ENCODE measurements around the gene PDE8B.
"Not testable (repeated sequence)": the region's sequence is repeated elsewhere in the genome, so short reads cannot be mapped to it uniquely, and the experiment has no call there.

The PDE8B gene

DNA sequence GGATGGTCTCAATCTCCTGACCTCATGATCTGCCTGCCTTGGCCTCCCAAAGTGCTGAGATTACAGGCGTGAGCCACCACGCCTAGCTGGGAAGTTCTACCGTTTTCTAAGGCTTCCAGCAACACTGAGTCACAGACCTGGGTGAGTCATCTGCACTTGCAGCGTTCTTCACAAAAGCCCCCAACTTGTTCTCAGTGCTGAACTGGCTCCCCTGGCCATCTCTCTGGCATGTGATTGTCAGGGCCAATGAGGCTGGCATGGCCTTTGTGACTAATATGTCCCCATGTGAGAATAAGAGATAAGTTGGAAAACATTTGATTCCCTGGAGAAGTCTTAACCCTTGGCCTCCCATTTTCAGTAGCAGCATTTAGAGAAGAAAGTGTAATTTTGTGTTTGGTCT lies 157.3 kb downstream of the PDE8B start:
- no peak for FAIRE-seq

DNA sequence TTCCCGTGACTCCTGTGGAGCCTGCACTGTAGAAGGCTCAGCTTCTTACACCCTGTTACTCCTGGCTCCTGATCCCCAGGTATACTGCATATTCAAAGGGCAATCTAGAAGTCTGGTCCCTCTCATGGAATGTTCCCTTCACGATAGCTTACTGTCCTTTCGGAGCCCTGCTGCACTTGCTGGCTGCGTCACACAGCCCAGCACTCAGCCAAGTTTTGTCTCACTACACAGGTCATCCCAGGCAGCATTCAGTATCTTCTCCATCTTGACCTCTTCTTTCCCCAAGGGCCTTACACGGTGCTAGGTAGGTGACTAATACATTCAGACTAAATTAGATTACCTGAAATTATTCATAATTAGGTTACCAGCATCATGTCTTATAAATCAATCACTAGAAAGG lies 157.9 kb downstream of the PDE8B start:
- FAIRE-seq = no peak

DNA sequence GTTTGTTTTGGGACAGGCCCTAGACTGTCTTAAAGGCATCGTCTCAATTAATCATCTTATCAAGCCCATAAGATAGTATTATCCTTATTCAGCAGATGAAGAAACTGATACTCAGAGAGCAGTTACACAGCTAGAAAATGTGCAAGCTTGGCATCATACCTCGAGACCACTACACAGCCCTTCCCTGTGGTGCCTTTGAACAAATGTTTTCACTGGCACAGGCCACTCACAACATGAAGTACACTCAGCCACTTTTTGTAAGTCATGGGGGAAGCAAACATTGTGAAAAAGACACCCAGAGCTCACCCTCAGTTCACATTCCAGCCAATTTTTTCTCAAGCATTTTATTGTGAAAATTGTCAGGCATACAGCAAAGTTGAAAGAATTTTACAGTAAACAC lies 159.1 kb downstream of the PDE8B start:
- FAIRE-seq = no peak

DNA sequence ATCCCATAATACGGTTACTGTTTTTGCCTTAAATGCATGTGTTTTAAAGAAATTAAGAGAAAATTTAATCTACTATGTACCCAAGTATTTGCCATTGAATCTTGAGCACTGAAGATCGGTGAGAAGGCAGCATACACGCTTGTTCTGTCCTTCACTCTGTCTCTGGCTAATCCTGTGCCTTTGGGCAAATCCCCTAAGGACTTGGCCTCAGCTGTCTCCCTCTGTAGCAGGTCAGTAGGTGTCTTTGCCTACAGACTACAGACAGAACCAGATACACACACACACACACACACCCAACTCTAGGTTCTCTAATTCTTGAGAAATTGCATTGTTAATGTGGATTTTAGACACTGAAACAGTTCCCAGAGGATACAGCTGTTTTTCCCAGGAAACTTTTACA lies 164.2 kb downstream of the PDE8B start:
- no peak for FAIRE-seq

DNA sequence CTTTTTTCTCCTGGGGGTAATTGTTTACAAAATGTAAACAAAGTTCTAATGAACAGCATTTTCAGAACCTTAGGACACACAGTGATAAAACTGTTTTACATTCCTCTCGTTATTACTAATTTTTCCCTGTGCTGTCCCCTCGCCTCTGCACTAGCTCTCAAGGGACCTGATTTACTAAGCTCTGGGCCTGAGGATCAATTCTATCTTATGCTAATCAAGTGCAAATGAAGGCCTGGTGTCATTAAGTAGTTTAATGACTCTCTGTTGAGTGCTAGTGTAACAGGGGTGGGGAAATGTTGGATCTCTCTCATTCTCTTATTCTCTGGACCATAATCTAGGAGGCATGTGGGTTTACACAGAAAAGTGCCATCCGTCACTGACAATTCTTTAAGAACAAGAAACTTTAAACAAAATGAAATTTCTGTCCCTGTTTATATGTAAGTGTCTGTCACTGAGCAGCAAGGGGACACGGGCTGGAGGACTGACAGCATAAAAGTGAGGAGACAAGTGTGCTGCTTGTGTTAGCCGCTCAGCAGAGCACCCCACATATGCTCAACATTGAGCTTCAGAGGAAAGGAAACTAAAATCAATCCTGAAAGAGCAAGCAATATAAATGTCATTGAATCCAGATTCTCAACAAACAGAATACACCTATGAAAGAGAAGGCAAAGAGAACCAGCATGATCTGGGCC lies 166.3 kb downstream of the PDE8B start:
- FAIRE-seq = no peak

DNA sequence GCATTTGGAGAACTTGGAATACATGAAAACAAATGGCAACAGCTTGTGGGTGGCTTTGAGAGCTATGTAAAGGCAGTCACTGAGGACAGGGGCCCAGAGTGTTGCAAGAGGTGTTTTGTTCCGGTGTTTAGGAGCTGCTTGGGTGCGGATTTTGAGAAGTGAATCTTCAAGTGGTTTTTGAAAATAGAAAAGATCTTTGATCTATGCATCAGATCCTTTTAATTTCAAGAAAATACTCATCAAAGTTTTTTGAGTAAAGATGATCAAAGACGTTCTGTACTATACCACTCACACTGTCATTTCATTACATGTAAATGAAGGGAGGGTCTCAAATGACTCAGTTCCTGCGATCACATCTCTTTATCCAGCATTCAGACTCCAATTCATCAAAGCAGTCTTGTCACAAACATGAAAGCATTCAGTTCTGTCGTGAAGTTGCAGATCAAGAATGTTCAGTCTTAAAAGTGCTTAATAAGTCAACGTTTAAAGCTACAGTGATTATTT lies 169.1 kb downstream of the PDE8B start:
- no peak for FAIRE-seq

DNA sequence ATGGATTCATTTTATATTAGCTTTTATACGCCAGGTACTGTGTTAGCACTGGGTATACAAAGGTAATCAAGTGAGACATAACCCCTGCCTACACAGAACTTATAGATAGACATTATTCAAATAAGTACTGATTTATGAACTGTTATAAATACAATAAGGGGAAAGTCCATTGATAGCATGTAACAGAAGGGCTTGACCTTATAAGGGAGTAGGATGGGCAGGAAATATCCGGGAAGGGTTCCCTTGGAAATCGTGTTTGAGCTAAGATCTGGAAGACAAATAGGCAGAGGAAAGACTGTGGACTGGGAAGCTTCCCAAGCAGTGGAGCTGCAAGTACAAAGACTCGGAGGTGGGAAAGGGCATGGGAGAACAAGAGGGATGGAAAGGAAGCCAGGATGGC lies 170.2 kb downstream of the PDE8B start:
- no peak for FAIRE-seq

DNA sequence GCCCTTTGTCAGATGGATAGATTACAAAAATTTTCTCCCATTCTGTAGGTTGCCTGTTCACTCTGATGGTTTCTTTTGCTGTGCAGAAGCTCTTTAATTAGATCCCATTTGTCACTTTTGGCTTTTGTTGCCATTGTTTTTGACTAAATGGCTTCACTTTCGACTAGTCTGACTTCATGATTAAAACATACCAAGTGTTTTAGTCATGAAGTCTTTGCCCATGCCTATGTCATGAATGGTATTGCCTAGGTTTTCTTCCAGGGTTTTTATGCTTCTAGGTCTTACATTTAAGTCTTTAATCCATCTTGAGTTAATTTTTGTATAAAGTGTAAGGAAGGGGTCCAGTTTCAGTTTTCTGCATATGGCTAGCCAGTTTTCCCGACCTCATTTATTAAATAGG lies 172.9 kb downstream of the PDE8B start:
- not testable (repeated sequence) for FAIRE-seq

DNA sequence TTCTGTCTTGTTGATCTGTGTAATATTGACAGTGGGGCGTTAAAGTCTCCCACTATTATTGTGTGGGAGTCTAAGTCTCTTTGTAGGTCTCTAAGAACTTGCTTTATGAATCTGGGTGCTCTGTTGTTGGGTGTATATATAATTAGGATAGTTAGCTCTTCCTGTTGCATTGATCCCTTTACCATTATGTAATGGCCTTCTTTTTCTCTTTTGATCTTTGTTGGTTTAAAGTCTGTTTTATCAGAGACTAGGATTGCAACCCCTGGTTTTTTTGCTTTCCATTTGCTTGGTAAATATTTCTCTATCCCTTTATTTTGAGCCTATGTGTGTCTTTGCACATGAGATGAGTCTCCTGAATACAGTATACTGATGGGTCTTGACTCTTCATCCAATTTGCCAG lies 175.9 kb downstream of the PDE8B start:
- FAIRE-seq = not testable (repeated sequence)

DNA sequence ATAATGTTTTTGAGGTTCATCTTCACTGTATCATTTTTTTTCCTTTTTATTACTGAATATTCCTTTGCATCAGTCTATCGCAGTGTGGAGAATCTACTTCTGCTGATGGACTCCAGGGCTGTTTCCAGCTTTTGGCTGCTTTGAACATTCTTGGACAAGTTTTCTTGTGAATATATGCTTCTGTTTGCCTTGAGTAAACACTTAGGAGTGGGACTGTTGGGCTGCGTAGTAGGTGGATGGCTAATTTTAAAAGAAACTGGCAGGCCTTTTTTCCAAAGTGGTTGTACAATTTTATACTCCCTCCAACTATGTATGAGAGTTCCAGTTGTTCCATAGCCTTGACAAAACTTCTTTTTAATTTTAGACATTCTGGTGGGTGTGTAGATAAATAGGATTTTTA lies 179.3 kb downstream of the PDE8B start:
- FAIRE-seq = no peak

DNA sequence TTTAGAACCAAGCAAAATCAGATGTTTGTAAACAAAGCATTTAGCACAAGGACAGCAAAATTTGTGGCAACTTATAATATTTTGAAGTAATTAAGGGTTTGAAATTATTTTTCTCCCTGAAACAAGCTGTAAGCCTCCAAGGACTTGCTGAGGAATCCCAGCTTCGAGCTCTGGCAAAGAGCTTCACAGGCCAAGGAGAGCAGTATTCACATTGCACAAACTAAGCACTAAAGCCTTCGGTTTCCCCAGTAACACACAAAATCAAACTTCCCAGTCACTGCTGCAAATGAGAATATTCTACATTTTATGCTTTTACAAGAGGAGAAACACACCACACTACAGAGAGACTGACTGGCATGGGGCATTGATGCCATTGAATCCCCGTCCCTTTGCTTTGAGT lies 179.7 kb downstream of the PDE8B start:
- no peak for FAIRE-seq

DNA sequence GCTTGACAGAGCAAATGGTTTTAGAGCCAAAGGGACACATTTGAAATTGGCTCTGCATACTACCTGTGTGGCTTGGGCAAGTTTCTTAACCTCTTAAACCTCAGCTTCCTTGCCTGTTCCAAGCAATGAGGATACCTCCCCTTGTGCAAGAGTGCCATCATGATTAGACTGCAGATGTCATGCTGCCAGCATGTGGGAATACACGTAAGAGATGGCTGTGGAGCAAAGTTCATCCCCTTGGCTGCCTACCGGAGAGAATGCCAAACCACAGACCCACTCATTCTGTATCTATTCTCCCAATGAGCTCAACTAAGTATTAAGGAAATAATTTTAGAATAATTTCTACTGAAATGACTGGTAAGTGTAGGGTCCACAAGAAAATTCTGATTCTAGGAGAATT lies 180.3 kb downstream of the PDE8B start:
- no peak for FAIRE-seq

DNA sequence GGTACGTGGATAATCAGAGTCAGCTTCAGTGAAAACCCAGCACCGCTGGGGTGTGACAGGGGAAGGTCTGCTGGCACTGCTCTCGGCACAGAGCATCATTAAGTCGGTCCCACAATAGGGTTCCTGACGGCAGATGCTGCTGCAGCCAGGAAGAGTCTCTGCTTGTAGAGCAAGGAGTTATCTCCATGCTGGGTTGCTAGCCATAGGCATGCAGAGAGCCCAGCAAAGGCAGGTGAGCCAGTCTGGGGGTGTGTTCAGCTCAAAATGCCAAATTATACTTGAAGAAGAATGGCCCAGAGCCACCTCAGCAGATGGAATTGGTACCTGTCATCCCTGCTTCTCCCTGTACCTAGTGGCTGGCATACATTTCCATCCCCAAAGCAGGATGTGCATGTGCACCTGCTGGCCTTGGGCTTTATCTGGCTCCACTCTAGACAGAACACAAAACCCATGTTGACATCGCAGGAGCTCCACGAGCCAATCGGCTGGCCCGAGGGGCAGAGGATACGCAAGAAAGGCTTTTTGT lies 180.8 kb downstream of the PDE8B start:
- FAIRE-seq = no peak

DNA sequence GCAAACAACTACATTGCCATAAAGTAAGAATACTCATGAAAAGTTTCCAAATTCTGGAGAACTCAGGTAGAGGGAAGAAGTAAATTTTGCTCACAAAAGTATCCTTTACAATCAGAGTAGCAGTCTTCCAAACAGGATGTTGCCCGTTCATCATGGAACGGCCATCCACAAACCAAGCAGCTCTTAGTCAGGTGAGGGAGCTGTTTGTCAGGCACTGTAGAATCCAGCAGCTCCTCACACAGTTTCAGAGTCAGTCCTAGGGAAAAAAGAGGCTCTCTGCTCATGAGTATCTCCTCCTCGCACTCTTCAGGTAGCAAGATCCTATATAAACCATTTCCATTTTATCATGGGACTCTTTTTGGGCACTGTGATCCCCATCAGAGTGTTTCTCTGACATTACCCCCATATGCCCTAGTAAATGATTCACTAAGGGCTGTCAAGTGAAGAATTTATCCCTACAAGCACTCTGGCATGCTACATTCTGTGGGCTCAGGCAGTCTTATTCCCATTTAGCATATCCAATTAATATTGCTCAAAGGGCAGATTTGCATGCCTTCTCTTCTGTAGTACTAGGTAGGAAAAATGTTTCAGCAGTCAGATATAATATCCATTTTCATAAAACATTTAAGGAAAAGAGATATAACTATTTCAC lies 183.7 kb downstream of the PDE8B start:
- no peak for FAIRE-seq

DNA sequence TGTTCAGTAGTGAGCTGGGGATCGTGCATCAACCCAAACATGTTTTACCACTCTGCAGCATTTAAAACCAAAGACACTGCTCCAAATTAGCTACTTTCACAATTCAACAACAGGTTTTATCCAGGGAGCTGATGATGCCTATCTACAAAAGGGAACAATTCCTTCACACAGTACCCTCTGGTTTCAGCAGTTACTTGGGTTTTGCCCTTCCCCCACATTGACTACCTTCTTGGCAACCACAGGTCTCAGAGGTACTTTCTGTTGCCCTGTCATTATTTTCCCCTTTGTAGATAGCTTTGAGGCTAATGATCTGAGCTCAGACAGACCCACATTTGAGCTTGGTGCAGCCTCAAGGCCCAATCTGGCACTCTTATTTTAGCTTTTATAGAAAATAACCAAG lies 185.5 kb downstream of the PDE8B start:
- no peak for FAIRE-seq

DNA sequence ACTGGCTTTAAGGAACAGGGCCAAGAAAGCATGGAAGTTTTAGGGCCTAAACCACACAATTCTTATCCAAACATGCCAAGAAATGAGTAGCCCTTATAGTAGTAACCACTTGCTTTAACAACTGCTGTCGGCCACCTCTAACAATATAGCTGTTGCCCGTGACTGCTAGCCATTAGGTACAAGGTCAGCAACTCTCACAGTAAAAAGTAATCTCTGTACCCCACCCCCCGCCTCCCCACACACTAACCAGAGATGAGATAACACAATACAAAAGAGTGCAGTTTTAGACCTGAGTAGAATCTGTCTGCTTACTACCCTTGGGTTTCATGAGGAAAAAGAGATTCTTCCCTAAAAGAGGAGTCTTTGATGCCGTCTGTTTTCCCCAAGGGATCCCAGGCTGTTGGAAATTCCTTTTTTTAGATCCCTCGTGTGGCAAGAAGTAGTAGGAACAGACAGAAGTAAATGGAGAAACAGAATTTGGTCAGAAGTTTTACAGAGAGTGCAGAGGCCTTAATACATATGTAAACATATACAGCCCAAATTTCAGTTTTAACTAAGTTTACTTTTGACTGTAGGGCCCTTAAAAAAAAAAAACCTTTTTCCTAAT lies 187.3 kb downstream of the PDE8B start:
- no peak for FAIRE-seq

DNA sequence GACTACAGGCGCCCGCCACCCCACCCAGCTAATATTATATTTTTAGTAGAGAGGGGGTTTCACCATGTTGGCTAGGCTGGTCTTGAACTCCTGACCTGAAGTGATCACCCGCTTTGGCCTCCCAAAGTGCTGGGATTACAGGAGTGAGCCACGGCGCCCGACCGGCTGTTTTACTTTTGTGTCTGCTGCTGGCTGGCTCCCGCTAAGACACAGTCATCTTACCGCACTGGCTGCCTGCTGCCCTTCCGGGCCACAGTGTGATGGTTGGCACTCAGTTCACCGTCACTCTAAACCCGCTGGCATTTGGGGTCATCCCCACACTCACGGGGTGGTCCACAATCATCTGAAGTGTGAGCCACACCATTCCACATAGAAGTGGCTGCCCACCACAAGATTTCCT lies 188.0 kb downstream of the PDE8B start:
- no peak for FAIRE-seq

DNA sequence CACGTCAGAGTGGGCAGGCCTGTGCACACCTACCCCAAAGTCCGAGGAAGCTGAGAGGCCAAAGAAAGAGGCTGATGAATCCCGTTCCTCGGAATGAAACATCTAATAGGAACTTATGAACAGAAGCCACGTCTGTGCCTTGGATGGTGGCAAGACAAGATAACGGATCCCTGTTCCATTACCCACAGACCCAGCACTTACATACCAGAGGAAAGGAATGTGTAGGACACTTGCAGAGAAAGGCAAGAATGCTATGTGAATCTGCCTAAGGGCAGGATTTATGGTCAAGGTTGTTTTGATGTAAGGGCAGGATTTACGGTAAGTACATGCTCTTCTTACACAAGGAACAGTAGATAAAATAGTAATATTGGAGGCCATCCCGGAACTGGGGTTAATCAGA lies 188.4 kb downstream of the PDE8B start:
- FAIRE-seq = no peak

DNA sequence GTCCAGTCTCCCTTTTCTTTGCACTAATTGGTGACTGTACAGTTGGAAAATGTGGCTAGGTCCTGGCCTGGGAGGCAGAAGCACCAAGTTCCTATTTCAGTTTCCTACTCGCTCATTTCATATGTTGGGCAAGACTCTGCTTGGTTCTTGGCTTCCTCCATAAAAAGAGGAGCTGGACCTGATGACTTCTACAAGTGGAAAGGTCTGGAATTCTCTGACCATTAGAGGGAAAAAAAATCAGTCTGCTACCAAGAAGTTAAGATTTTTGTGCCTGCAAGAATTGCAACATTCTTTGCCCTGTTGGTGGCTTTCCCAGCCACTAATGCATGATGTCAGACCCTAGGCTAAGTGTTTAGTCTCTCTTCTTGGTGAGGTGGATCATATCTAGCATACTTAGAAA lies 190.2 kb downstream of the PDE8B start:
- FAIRE-seq = no peak

DNA sequence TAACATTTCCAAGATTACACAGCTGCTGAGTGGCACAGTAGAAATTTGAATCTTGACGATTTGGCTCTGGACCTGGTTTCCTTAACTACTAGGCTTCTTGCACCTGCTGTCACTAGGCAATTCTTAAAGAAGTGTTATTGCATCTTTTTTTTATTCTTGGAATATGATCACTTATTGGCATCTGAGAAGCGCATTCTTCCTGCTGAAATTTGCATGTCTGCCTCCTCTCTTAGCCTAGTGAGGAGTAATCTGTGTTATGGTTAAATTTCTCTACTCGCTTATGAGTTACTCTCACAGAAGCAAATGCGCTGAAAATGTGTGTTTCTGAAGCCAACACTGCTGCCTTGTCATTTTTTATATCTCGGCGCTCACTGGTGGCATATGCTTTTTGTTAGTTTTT lies 192.3 kb downstream of the PDE8B start:
- FAIRE-seq = no peak

DNA sequence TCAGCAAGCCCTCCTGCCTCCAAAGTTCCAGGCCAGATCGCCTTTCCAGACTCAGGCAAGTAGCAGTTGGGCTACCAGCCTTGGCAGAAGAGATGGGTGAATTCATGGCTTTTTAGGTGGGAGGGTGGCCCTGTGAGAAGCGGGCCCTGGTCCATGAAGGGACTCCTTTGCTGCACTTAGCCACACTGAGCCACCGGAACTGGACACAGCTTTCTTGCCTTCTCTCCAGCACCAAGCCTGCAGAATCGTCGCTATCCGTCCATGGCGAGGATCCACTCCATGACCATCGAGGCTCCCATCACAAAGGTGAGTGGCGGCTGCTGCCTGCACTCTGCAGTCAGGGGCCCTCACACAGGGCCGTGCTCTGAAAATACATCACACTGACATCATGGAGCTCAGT lies 196.7 kb downstream of the PDE8B start:
- FAIRE-seq = no peak

DNA sequence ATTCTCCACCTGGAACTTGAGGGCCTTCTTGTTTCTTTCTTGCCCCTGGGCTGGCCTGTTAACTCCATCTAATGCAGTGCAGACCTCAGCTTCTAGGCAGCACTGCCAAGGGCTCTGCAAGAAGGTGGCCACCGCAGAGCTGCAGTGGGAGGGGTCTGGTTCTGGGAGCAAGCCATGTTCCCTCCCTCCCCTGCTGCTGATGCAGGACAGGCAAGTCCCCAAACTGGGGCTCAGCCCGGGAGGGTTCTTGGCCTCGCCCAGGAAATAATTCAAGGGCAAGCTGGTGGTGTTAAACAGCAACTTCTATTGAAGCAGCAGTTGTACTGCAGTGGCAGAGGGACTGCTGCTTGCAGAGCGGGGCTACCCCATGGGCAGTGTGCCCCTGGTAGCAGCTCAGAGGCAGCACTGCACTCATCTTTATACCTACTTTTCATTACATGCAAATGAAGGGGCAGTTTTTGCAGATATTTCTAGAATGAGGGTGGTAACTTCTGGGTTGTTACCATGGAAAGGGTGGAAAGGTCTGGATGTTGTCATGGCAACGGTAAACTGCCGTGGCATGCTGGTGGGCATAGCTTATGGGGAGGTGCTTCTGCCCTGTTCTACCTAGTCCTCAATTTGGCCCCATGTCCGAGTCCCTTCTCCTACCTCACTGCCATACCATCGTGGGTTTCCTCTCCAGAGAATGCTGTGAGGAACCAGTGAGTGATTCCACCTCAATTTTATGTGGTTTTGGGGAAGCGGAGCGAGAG lies 199.6 kb downstream of the PDE8B start:
- no peak for FAIRE-seq

DNA sequence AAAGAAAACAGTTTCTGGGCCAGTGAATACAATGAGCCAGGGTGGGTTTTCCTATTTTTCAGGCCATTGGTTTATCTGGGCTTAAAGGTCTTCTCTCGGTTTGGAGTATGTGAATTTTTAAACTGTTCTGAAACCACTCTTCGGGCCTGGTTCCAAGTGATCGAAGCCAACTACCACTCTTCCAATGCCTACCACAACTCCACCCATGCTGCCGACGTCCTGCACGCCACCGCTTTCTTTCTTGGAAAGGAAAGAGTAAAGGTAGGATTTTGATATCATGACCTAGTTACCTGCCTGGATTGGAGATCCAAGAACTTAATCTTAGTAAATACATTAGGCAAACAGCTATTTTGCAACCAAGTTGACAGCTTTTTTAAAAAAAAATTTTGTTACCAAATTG lies 202.6 kb downstream of the PDE8B start:
- FAIRE-seq = no peak
